GM12892 (cell line): ENCODE measurements around the gene PTPRK.

Experiments
- POLR2A ChIP-seq: IDR thresholded peaks from 2 replicates; pipeline ENCODE4 v1.6.1; 2011; ENCODE audit warnings: low read depth, low read length, control low read depth
- TAF1 ChIP-seq: IDR thresholded peaks from 2 replicates; pipeline ENCODE4 v1.6.1; 2011; ENCODE audit warnings: low read depth, mild to moderate bottlenecking, control low read depth, low read length, borderline replicate concordance

DNA sequence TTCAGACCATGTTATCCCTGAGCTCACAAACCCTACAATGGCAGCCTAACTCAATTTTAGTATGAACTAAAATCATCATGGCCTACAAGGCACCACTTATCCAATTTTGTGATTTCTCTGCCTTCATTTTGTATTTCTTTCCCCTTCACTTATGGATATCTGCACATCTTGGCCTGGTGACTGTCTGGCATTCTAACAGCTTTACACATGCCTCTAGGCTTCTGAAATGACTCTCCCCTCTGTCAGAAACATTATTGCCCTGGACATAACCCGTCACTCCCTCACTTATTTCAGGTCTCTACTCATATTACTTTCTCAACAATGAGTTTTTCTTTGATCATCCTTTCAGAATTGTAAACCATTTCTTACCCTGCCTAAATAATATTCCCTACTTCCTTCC, 530.3 kb downstream of the PTPRK start:
- no peak for TF ChIP-seq POLR2A
- no peak for TF ChIP-seq TAF1
